GM12878 (cell line): ENCODE data around the gene CAMK2D. TPM values are rescaled to one million over a fixed set of nuclear protein-coding genes. Genes with fewer than 3 reads are reported as not detected.

Experiments
- ATAC-seq: fragments of 200-7000 bp; cut with Tn5 transposase; 3 replicates; pipeline ENCODE4 v1.9.1; 2020; ENCODE audit warnings: mild to moderate bottlenecking, moderate library complexity
- BruUV-seq: library from RNA; stranded (reverse); fragments of 400-500 nt; replicated peaks from 2 replicates; lab custom pipeline; 2021; lab: Mats Ljungman, UMichigan
- CTCF ChIA-PET: fragments of 300-600 bp; sonication (Branson Sonifier 250); formaldehyde crosslinking; extraction: SDS; loops from one replicate; lab custom pipeline; 2021; ENCODE audit warnings: inconsistent platforms; lab: Yijun Ruan, JAX
- POLR2A ChIA-PET: fragments of 350-600 bp; formaldehyde crosslinking; extraction: SDS; loops from one replicate; lab custom pipeline; 2021; ENCODE audit warnings: inconsistent platforms; lab: Charles Lee
- RAD21 ChIA-PET: fragments of 300-600 bp; sonication (Branson Sonifier 250); formaldehyde crosslinking; loops from one replicate; lab custom pipeline; 2023; ENCODE audit warnings: antibody characterized with exemption; ENCODE audit not compliant: unreplicated experiment; lab: Charles Lee
- SMC1A ChIA-PET: fragments of 300-600 bp; sonication (Branson Sonifier 250); formaldehyde crosslinking; loops from one replicate; lab custom pipeline; 2023; ENCODE audit not compliant: unreplicated experiment, uncharacterized antibody; lab: Charles Lee
- DNase-seq: peaks from one replicate; pipeline ENCODE4 v3.0.0-alpha.2; 2011; ENCODE audit warnings: low read depth, low spot score
- FAIRE-seq: peaks from 3 replicates; lab custom pipeline; 2011; peaks lifted over from hg19 to GRCh38; lab: Jason Lieb, UNC
- H2AFZ ChIP-seq: 2 replicates; pipeline ENCODE4 v1.6.0; 2011; ENCODE audit warnings: low read depth, low read length, control low read depth; ENCODE audit not compliant: control insufficient read depth
- H3K27ac ChIP-seq: 2 replicates; pipeline ENCODE4 v1.5.1; 2011; ENCODE audit warnings: control low read depth; ENCODE audit not compliant: control insufficient read depth, insufficient read depth
- H3K27me3 ChIP-seq, 2 experiments: replicated peaks in 1 of 2; 2 replicates each; pipeline versions ENCODE4 v1.6.0 to v1.6.1; 2011; ENCODE audit warnings: low read length in 1 of 2; ENCODE audit not compliant: control insufficient read depth in 2 of 2, insufficient read depth in 2 of 2
- H3K36me3 ChIP-seq, 2 experiments: 2 replicates each; pipeline ENCODE4 v1.5.1; 2011; ENCODE audit warnings: low read length in 1 of 2; ENCODE audit not compliant: control insufficient read depth in 2 of 2, insufficient read depth in 2 of 2
- H3K4me1 ChIP-seq: 2 replicates; pipeline ENCODE4 v1.6.1; 2011; ENCODE audit warnings: mild to moderate bottlenecking, low read length, moderate library complexity, mixed read lengths; ENCODE audit not compliant: control insufficient read depth, insufficient read depth
- H3K4me2 ChIP-seq: 2 replicates; pipeline ENCODE4 v1.6.0; 2011; ENCODE audit warnings: control low read depth; ENCODE audit not compliant: control insufficient read depth, insufficient read depth
- H3K4me3 ChIP-seq: fragments of 200-600 bp; sonication (generic); 2 replicates; pipeline ENCODE4 v1.5.1; 2016
- H3K79me2 ChIP-seq: 2 replicates; pipeline ENCODE4 v1.6.0; 2011; ENCODE audit warnings: low read length; ENCODE audit not compliant: control insufficient read depth, insufficient read depth
- H3K9ac ChIP-seq: 2 replicates; pipeline ENCODE4 v1.8.0; 2011; ENCODE audit warnings: low read length, control low read depth, mixed read lengths; ENCODE audit not compliant: control insufficient read depth, insufficient read depth
- H3K9me3 ChIP-seq: replicated peaks from 3 replicates; pipeline ENCODE4 v1.5.1; 2011; ENCODE audit warnings: mild to moderate bottlenecking, low read length; ENCODE audit not compliant: control insufficient read depth, insufficient read depth
- H4K20me1 ChIP-seq: 2 replicates; pipeline ENCODE4 v1.6.0; 2011; ENCODE audit not compliant: control insufficient read depth, insufficient read depth
- ASH2L ChIP-seq: fragments of 300-600, 200-600 bp; sonication (generic); IDR thresholded peaks from 2 replicates; pipeline ENCODE4 v1.6.1; 2017; ENCODE audit warnings: low read depth, mild to moderate bottlenecking, borderline replicate concordance
- EED ChIP-seq: sonication (generic); IDR thresholded peaks from 2 replicates; pipeline ENCODE4 v1.6.1; 2016; ENCODE audit warnings: antibody characterized with exemption, low read depth
- EGR1 ChIP-seq, 2 experiments: IDR thresholded peaks; 1 replicate in 1 of 2; 2 replicates in 1 of 2; pipeline ENCODE4 v1.6.1; 2011 to 2012; ENCODE audit warnings: low read depth in 2 of 2, low read length in 2 of 2, borderline replicate concordance in 1 of 2, mild to moderate bottlenecking in 1 of 2, moderate library complexity in 1 of 2
- EZH2 ChIP-seq: IDR thresholded peaks from 2 replicates; pipeline ENCODE4 v1.6.1; 2012; ENCODE audit warnings: low read depth, mild to moderate bottlenecking, control low read depth, inconsistent platforms, low read length, borderline replicate concordance; ENCODE audit not compliant: control insufficient read depth
- IRF5 ChIP-seq: fragments of 450-650 bp; IDR thresholded peaks from 2 replicates; pipeline ENCODE4 v1.6.1; 2017; ENCODE audit warnings: borderline replicate concordance
- POLR2AphosphoS5 ChIP-seq: IDR thresholded peaks from 2 replicates; pipeline ENCODE4 v1.6.1; 2011; ENCODE audit warnings: mild to moderate bottlenecking, low read length, inconsistent platforms
- SIX5 ChIP-seq: IDR thresholded peaks from 2 replicates; pipeline ENCODE4 v1.6.1; 2011; ENCODE audit warnings: mild to moderate bottlenecking, low read depth, low read length, moderate library complexity; ENCODE audit not compliant: severe bottlenecking
- SMC3 ChIP-seq: IDR thresholded peaks from 2 replicates; pipeline ENCODE4 v1.6.1; 2011; ENCODE audit warnings: low read length, improper control_type of control experiment, borderline replicate concordance
- STAT3 ChIP-seq: IDR thresholded peaks from 2 replicates; pipeline ENCODE4 v1.6.1; 2011; ENCODE audit warnings: low read depth, low read length, improper control_type of control experiment
- SUZ12 ChIP-seq: fragments of 200-600 bp; sonication (generic); IDR thresholded peaks from one replicate; pipeline ENCODE4 v1.6.1; 2018; ENCODE audit warnings: antibody characterized with exemption, mild to moderate bottlenecking; ENCODE audit not compliant: unreplicated experiment
- TCF3 ChIP-seq: IDR thresholded peaks from 2 replicates; pipeline ENCODE4 v1.6.1; 2012; ENCODE audit warnings: low read depth, mild to moderate bottlenecking, low read length, borderline replicate concordance; ENCODE audit not compliant: insufficient read depth
- YBX1 ChIP-seq: fragments of 450-650 bp; IDR thresholded peaks from 2 replicates; pipeline ENCODE4 v1.6.1; 2016; ENCODE audit warnings: antibody characterized with exemption
- YY1 ChIP-seq: IDR thresholded peaks from 2 replicates; pipeline ENCODE4 v1.6.1; 2011; ENCODE audit warnings: low read depth, mild to moderate bottlenecking, low read length
- ZNF207 ChIP-seq: fragments of 450-650 bp; IDR thresholded peaks from 2 replicates; pipeline ENCODE4 v1.6.1; 2014; ENCODE audit warnings: antibody characterized with exemption, mild to moderate bottlenecking, borderline replicate concordance
- WGBS: methylation state at CpG from one replicate; pipeline ENCODE4 v1.1.6; 2016; ENCODE audit warnings: low lambda C conversion rate; ENCODE audit not compliant: insufficient replicate concordance, insufficient coverage; ENCODE audit errors: missing lambda C conversion rate; 5-methylcytosine and 5-hydroxymethylcytosine counted together
- in situ Hi-C: fragments of 300-500 bp; cut with MboI; formaldehyde crosslinking; loops from 9 replicates; pipeline ENCODE4 v1.14.3; 2018; ENCODE audit warnings: mixed read lengths
- intact Hi-C: fragments of 100-400 bp; cut with micrococcal nuclease; formaldehyde crosslinking; loops from one replicate; pipeline ENCODE4 v1.14.2; 2022; ENCODE audit not compliant: unreplicated experiment
- polyA plus RNA-seq, 11 experiments: library from polyadenylated mRNA; depleted of rRNA in 4 of 11; unstranded in 6 of 11; stranded (reverse) in 5 of 11; fragments of >200 nt; fragmentation: Nextera tagmentation in 4 of 11; fragmentation: Illumina TruSeq in 1 of 11; extraction: Ambion mirVana in 4 of 11; extraction: Trizol in 1 of 11; gene quantifications; 1 replicate in 1 of 11; 2 replicates in 10 of 11; pipeline versions ENCODE4 v1.2.1 to v1.2.3, GENCODE V29; 2011 to 2016; ENCODE audit warnings: inconsistent platforms in 2 of 11, missing spikeins in 2 of 11, low read depth in 1 of 11
- total RNA-seq, 4 experiments: library from RNA; depleted of rRNA in 3 of 4; stranded (reverse); fragments of >200 nt in 3 of 4; fragmentation: Illumina TruSeq in 1 of 4; extraction: Trizol in 1 of 4; gene quantifications; 2 replicates each; pipeline versions ENCODE4 v1.2.1 to v1.2.3, GENCODE V29; 2013 to 2021
- TF ChIP-seq, protein P1 (sequence below): fragments of 450-650 bp; IDR thresholded peaks from 2 replicates; pipeline ENCODE4 v1.6.1; 2016; ENCODE audit warnings: mild to moderate bottlenecking
- TF ChIP-seq, protein P2 (sequence below): fragments of 150-350 bp; IDR thresholded peaks from 2 replicates; pipeline ENCODE4 v1.6.1; 2016; ENCODE audit warnings: low read depth, low read length

Gene CAMK2D
- total and polyA plus RNA-seq, 10 of the 15 experiments (the other 5 are each of a cell fraction or from before 2014, with no cell fraction given): 6.9 to 88.5 (median 12.9) TPM

DNA sequence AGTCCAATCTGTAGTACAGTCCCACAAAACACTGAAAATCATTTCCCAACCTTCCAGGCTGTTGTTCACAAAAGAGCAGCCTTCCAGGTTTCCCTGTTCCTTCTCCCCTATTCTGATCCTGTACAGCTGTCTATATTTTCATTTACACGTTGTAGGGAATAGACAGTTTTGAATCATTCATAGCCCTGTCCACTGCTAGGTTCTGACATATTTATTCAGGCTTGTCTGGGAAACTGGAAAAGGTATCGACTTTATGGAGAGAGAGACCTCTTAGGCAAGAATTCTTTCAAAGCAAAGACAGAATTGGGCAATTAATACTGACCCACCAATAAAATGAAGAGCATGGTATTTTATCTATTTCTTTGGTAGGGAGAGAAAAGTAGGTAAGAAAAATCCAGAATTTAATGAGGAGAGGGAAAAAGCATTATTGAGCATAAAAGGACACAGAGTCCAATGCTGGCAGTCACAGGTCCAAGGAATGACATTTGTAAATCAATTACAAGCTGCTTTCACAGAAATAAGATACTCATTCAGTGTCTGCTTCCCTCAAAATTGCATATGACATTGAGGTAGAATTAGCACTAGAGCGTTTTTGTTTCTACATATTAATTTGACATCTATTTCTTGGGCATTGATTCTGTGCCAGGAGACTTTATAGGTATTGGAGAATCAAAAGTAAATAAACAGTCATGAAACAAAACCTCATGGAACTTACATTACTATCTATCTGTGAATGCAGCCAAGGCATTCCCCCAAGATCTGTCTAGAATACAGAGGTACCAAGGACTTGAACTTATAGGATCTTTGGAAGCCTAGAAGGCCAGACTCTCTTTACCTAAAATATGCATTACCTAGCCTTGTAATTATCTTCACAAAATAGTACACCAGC lies 127.2 kb downstream of the CAMK2D start:
- peaks cover 17% of the 10 kb centered on the region for H3K79me2 ChIP-seq
- TF ChIP-seq, protein P1, sequence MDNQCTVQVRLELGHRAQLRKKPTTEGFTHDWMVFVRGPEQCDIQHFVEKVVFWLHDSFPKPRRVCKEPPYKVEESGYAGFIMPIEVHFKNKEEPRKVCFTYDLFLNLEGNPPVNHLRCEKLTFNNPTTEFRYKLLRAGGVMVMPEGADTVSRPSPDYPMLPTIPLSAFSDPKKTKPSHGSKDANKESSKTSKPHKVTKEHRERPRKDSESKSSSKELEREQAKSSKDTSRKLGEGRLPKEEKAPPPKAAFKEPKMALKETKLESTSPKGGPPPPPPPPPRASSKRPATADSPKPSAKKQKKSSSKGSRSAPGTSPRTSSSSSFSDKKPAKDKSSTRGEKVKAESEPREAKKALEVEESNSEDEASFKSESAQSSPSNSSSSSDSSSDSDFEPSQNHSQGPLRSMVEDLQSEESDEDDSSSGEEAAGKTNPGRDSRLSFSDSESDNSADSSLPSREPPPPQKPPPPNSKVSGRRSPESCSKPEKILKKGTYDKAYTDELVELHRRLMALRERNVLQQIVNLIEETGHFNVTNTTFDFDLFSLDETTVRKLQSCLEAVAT: no peak
- TF ChIP-seq YY1 (no peak), EZH2 (no peak), EED (no peak), ASH2L (no peak), TCF3 (no peak), SIX5 (no peak), IRF5 (no peak), SMC3 (no peak), POLR2AphosphoS5 (no peak), ZNF207 (no peak), YBX1 (no peak), STAT3 (no peak), EGR1 (IDR thresholded peaks at IDR 0.05; ENCODE audit: borderline replicate concordance in 1 of 2, low read depth in 2 of 2, low read length in 2 of 2) (no peak), SUZ12 (no peak)
- TF ChIP-seq, protein P2, sequence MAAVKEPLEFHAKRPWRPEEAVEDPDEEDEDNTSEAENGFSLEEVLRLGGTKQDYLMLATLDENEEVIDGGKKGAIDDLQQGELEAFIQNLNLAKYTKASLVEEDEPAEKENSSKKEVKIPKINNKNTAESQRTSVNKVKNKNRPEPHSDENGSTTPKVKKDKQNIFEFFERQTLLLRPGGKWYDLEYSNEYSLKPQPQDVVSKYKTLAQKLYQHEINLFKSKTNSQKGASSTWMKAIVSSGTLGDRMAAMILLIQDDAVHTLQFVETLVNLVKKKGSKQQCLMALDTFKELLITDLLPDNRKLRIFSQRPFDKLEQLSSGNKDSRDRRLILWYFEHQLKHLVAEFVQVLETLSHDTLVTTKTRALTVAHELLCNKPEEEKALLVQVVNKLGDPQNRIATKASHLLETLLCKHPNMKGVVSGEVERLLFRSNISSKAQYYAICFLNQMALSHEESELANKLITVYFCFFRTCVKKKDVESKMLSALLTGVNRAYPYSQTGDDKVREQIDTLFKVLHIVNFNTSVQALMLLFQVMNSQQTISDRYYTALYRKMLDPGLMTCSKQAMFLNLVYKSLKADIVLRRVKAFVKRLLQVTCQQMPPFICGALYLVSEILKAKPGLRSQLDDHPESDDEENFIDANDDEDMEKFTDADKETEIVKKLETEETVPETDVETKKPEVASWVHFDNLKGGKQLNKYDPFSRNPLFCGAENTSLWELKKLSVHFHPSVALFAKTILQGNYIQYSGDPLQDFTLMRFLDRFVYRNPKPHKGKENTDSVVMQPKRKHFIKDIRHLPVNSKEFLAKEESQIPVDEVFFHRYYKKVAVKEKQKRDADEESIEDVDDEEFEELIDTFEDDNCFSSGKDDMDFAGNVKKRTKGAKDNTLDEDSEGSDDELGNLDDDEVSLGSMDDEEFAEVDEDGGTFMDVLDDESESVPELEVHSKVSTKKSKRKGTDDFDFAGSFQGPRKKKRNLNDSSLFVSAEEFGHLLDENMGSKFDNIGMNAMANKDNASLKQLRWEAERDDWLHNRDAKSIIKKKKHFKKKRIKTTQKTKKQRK: no peak
- TF ChIP-seq, all 136 proteins: peak for 0

More for the DNA sequence above, 127.2 kb downstream of the CAMK2D start:
- FAIRE-seq (no peak), ATAC-seq (no peak), DNase-seq (no peak)
- no peak overlapping the region for H2AFZ ChIP-seq
- POLR2A ChIA-PET: interaction anchor here (1.3 to 2.3 kb wide), 2 partner anchors 8 to 10 kb away, joined by 3 to 7 read pairs; no protein-coding TSS in a partner anchor
- H3K9me3 ChIP-seq: no peaks in the 10 kb centered on the region
- SMC1A ChIA-PET: interaction anchor here (0.8 to 17.1 kb wide), 19 partner anchors 9 to 438 kb away, joined by 3 to 282 read pairs (median 6); no protein-coding TSS in a partner anchor
- RAD21 ChIA-PET: interaction anchor here (0.9 to 4.9 kb wide), 8 partner anchors 15 to 135 kb away, joined by 3 to 72 read pairs (median 14); no protein-coding TSS in a partner anchor
- no peak overlapping the region for H3K4me2 ChIP-seq
- 87% methylated on average over 3 of the region's 3 CpGs for WGBS
- H3K27me3 ChIP-seq: no peaks in the 10 kb centered on the region
- no peak overlapping the region for H3K27ac ChIP-seq
- no TSS peak for BruUV-seq
- CTCF ChIA-PET: interaction anchor here (0.6 to 7.0 kb wide), 3 partner anchors 15 to 86 kb away, joined by 3 to 46 read pairs (median 5); no protein-coding TSS in a partner anchor
- 0 out of 4 replicates have a peak, but pooled peaks cover 0 to 2% of the 10 kb centered on the region in 2 experiments for H3K36me3 ChIP-seq
- intact Hi-C loops (no loop called here), in situ Hi-C loops (no loop called here)
- H3K9ac ChIP-seq: no peak overlapping the region
- no peak overlapping the region for H3K4me3 ChIP-seq
- no peaks in the 10 kb centered on the region for H4K20me1 ChIP-seq
- H3K4me1 ChIP-seq: peaks cover 32% of the 10 kb centered on the region
